ENCODE results near the gene ADCY1.

Gene ADCY1

DNA sequence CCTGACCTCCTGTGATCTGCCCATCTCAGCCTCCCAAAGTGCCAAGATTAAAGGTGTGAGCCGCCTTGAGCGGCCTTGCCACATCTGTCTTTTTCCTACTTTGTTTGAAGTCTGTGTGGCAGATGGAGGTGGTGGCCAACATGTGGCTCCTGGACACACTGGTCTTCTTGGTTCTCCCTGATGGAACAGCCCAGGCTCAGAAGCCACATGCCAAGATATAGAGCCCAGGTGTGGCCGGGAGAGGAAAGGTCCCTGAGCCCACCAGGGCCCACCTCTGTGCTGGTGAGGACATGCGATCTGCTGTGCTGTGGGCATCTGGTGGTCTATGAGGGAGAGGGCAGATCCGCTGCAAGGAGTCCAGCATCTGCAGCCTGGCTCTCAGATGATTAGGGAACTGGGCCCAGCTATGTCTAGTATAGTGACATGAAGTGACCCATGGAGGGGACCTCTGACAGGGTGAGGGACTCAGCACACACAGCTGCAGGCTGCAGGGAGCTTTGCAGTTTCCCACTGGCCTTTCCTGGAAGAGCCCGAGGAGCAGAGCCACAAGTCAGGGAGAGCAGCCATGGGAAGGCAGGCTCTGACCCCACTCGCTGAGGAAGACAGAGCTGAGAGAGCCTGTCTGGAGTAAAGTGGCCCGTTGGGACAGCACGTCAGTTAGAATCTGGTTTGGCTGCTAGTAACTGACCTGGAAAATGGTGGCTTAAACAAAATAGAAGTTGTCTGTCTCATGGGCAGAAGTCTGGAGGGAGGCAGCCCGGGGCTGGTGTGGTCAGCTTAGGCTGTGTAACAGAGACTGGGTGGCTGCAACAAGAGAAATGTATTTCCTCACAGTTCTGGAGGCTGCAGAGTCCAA is 25.9 kb downstream of the ADCY1 start:
- H3K4me2 ChIP-seq (ENCODE audit: low read length): no peak overlapping the region
- H3K27ac ChIP-seq (ENCODE audit: low read length): no peak overlapping the region
- no peaks in the 10 kb centered on the region for H4K20me1 ChIP-seq (ENCODE audit: insufficient read depth, low read length)
- no peak overlapping the region for H3K9ac ChIP-seq (ENCODE audit: low read length)
- H3K4me3 ChIP-seq (ENCODE audit: low read length): no peak overlapping the region
- H2AFZ ChIP-seq (ENCODE audit: low read depth, low read length): no peak overlapping the region
- H3K79me2 ChIP-seq (ENCODE audit: low read length): no peaks in the 10 kb centered on the region
- H3K4me1 ChIP-seq (ENCODE audit: low read length): no peaks in the 10 kb centered on the region
- H3K9me3 ChIP-seq (ENCODE audit: insufficient read depth, low read length): no peaks in the 10 kb centered on the region
- H3K27me3 ChIP-seq (ENCODE audit: low read depth, low read length): no peaks in the 10 kb centered on the region
- H3K36me3 ChIP-seq (replicated peaks; ENCODE audit: low read depth, low read length): no peaks in the 10 kb centered on the region
- TF ChIP-seq, protein P1, sequence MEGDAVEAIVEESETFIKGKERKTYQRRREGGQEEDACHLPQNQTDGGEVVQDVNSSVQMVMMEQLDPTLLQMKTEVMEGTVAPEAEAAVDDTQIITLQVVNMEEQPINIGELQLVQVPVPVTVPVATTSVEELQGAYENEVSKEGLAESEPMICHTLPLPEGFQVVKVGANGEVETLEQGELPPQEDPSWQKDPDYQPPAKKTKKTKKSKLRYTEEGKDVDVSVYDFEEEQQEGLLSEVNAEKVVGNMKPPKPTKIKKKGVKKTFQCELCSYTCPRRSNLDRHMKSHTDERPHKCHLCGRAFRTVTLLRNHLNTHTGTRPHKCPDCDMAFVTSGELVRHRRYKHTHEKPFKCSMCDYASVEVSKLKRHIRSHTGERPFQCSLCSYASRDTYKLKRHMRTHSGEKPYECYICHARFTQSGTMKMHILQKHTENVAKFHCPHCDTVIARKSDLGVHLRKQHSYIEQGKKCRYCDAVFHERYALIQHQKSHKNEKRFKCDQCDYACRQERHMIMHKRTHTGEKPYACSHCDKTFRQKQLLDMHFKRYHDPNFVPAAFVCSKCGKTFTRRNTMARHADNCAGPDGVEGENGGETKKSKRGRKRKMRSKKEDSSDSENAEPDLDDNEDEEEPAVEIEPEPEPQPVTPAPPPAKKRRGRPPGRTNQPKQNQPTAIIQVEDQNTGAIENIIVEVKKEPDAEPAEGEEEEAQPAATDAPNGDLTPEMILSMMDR (IDR thresholded peaks at IDR 0.05; ENCODE audit: low read depth, low read length): no peak
- no peak for TF ChIP-seq EZH2phosphoT487 (IDR thresholded peaks at IDR 0.05; ENCODE audit: low read depth)

GRCh38 chr7:45601094-45601493 is 26.9 kb downstream of the ADCY1 start:
- Histone ChIP-seq H3K9me3 (ENCODE audit: insufficient read depth, low read length) (no peaks in the 10 kb centered on the region), H3K27ac (ENCODE audit: low read length) (no peak overlapping the region), H3K4me2 (ENCODE audit: low read length) (no peak overlapping the region), H3K4me1 (ENCODE audit: low read length) (no peaks in the 10 kb centered on the region), H3K79me2 (ENCODE audit: low read length) (no peaks in the 10 kb centered on the region), H4K20me1 (ENCODE audit: insufficient read depth, low read length) (no peaks in the 10 kb centered on the region), H2AFZ (ENCODE audit: low read depth, low read length) (no peak overlapping the region), H3K27me3 (ENCODE audit: low read depth, low read length) (no peaks in the 10 kb centered on the region), H3K4me3 (ENCODE audit: low read length) (no peak overlapping the region), H3K36me3 (replicated peaks; ENCODE audit: low read depth, low read length) (no peaks in the 10 kb centered on the region), H3K9ac (ENCODE audit: low read length) (no peak overlapping the region)
- TF ChIP-seq, protein P1 (IDR thresholded peaks at IDR 0.05; ENCODE audit: low read depth, low read length): no peak

- no peaks in the 10 kb centered on the region for H3K79me2 ChIP-seq (ENCODE audit: low read length)
- H3K27me3 ChIP-seq (ENCODE audit: low read depth, low read length): no peaks in the 10 kb centered on the region
- no peak overlapping the region for H3K9ac ChIP-seq (ENCODE audit: low read length)
- H3K4me2 ChIP-seq (ENCODE audit: low read length): no peak overlapping the region
- no peak for TF ChIP-seq EZH2phosphoT487 (IDR thresholded peaks at IDR 0.05; ENCODE audit: low read depth)
- TF ChIP-seq, protein P1 (IDR thresholded peaks at IDR 0.05; ENCODE audit: low read depth, low read length): no peak
- H4K20me1 ChIP-seq (ENCODE audit: insufficient read depth, low read length): no peaks in the 10 kb centered on the region
- peaks cover 3% of the 10 kb centered on the region for H3K36me3 ChIP-seq (replicated peaks; ENCODE audit: low read depth, low read length)
- H3K4me1 ChIP-seq (ENCODE audit: low read length): no peaks in the 10 kb centered on the region
- H3K9me3 ChIP-seq (ENCODE audit: insufficient read depth, low read length): no peaks in the 10 kb centered on the region
- H3K4me3 ChIP-seq (ENCODE audit: low read length): no peak overlapping the region
- H3K27ac ChIP-seq (ENCODE audit: low read length): no peak overlapping the region
- H2AFZ ChIP-seq (ENCODE audit: low read depth, low read length): no peak overlapping the region
These were observed 27.8 kb downstream of the ADCY1 start for GRCh38 chr7:45601816-45602540.

DNA sequence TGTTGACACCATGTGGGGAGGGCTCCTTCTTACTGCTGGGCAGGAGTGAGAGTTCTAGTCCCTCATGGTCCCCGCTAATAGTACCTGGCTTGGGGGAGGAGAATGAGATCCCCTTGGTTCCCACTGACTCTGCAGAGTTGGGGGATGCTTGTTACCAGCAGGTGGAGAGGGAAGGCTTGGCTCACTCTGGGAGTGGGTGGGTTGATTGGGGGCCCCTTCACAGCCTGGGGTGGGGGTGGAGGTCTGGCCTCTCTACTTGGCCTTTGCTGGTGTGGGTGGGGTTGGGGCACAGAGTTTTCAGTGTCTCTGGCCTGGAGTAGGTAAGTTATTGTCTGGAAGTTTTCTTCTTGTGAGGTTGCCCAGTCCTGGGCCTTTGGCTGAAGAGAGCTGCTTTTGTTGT is 31.9 kb downstream of the ADCY1 start:
- H3K79me2 ChIP-seq (ENCODE audit: low read length): peaks cover 4% of the 10 kb centered on the region; the same call in 1 of the 2 replicates
- H3K36me3 ChIP-seq (replicated peaks; ENCODE audit: low read depth, low read length): peaks cover 7% of the 10 kb centered on the region
- no peak overlapping the region for H3K4me2 ChIP-seq (ENCODE audit: low read length)
- no peak overlapping the region for H2AFZ ChIP-seq (ENCODE audit: low read depth, low read length)
- no peak overlapping the region for H3K9ac ChIP-seq (ENCODE audit: low read length)
- no peaks in the 10 kb centered on the region for H4K20me1 ChIP-seq (ENCODE audit: insufficient read depth, low read length)
- no peak overlapping the region for H3K27ac ChIP-seq (ENCODE audit: low read length)
- H3K4me1 ChIP-seq (ENCODE audit: low read length): no peaks in the 10 kb centered on the region
- TF ChIP-seq, protein P1 (IDR thresholded peaks at IDR 0.05; ENCODE audit: low read depth, low read length): no peak
- H3K4me3 ChIP-seq (ENCODE audit: low read length): no peak overlapping the region
- H3K9me3 ChIP-seq (ENCODE audit: insufficient read depth, low read length): no peaks in the 10 kb centered on the region
- no peaks in the 10 kb centered on the region for H3K27me3 ChIP-seq (ENCODE audit: low read depth, low read length)

Data from OCI-LY3 (cell line).